ENCODE results near the gene EBP. TPM values are rescaled to one million over a fixed set of nuclear protein-coding genes. Genes with fewer than 3 reads are reported as not detected.

Gene EBP
- total RNA-seq = 38.6 TPM
- long read RNA-seq, transcript EBP-205 (5 exons, 1,775 nt) = major isoform, 19 of 25 reads
- long read RNA-seq, partial matches to known transcripts = 0 of 25 reads
- long read RNA-seq, other reads (novel, unspliced or antisense) = 1 of 25 reads

DNA sequence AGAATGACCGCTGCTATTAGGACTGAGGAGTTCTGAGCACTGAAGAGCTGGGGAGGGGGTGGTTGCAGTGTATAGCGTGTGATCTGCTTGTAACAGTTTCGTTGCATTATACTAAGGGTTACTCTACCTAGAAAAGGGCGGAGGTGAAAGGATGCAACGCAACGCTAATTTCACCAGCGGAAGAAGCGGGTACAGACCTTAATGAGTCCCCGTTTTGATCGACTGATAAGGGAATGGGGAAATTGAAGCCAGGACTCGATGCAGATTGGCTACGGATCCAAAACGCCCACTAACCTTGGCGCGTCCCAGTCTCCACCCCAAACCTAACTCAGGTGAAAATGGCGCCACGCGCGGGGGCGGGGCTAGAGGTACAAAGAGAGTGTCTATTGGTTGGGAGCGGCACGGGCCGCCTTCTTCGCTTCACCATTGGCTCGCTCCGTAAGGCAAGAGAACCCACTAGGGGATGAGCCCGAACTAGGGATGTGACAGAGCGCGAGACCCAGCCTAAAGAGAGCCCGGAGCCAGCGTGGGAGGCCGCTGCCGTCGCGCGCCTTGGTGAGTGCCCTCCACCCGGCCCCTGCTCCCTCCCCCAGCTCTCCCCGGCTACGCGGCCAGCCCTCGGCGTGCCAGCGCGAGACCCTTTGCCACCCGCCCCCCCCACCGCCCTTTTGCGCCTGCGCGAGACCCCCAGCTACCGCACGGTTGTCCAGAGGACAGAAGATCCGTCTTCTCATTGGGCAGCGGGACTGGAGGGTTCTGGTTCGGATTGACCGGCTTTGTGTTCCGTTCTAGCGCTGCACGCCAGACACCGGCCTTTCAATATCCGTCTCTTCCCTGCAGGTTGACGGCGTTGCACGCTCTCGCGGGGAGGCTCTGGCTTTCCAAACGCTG is at the start of gene EBP:
Gene EBP, plus strand, starts transcription at position 456 of the 891 bp plus-strand sequence. CDS start 1,964 bp downstream, outside the sequence.
- intact Hi-C loops (cut with DNase I) = no loop called here
- DNase-seq (ENCODE audit: low spot score) = peak; percentile 93

DNA sequence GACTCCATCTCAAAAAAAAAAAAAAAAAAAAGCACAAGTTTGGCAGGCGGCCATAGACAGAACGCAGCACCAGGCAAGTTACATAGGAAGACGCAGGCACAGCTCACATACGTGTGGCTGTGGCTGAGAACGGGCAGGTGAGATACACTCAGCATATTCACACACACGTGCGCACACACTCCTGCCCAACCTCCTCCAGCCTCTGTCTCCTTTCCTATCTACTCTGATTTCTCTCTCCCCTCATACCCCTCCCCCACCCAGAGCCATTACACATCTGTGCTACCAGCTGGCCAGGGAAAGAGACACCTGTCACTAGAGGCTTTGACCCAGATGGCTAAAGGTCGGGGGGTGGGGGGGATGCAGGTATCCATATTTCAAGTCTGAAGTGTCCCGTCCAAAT is 49.4 kb upstream of the EBP start:
- DNase-seq (ENCODE audit: low spot score) = no peak
- intact Hi-C loops (cut with DNase I) = loop anchor here (10.0 kb wide), 2 partner anchors 387 to 637 kb away; partner anchors contain the start of gene ZNF81

DNA sequence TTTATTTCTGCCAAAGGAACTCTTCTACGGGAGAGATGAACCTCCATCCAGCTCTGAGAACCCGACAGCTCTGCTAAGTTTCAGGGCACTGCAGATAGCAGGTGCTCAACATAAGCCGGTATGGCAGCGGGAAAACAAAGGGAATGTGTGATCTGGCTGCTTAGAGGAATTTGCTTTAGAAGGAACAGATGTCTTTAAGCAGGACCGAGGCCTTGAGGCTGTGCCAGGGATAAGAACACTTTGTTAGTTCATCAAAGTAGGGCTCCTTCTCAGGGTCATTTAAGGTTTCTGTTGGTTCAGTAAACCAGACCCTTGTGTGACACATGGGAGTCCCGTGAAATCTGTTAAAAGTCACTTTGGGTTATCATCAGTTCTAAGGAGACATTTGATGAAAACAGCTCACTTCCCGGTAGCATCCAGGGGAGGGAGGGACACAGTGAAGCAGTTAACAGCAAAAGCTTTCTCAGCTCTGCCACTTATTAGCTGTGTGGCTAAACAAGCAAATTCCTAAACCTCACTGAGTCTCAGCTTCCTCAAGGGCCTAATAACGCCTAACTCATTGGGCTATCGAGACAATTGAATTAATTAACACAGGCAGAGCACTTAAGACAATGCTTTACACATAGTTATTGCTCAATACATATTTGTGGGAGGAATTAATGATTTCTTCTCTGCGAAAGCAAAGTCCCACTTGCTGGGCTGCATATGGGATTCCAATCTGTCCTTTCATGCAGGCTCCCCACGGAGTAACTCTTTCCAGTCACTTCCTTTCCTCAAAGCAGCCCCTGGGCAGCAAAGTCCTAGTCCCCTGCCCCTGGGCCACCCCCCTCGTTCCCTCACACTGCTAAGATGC is 48.5 kb upstream of the EBP start:
- DNase-seq (ENCODE audit: low spot score) = no peak
- intact Hi-C loops (cut with DNase I) = loop anchor here (10.0 kb wide), 2 partner anchors 388 to 638 kb away; partner anchors contain the start of gene ZNF81

DNA sequence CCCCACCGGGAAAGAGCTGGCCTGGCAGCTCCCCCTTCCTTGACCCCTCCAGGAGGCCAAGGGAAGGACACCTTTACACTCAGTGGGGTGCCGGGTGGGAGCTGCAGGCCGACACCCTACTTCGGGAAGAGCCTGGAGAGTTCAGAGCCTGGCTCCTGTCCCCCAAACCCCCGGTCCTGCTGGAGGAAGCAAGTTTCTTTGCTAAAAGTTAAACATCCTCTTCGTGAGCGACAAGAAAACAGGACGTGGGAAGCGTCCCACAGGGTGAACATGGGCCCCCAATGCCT is 48.0 kb upstream of the EBP start:
- DNase-seq (ENCODE audit: low spot score) = no peak
- intact Hi-C loops (cut with DNase I) = loop anchor here (10.0 kb wide), 2 partner anchors 389 to 639 kb away; partner anchors contain the start of gene ZNF81

DNA sequence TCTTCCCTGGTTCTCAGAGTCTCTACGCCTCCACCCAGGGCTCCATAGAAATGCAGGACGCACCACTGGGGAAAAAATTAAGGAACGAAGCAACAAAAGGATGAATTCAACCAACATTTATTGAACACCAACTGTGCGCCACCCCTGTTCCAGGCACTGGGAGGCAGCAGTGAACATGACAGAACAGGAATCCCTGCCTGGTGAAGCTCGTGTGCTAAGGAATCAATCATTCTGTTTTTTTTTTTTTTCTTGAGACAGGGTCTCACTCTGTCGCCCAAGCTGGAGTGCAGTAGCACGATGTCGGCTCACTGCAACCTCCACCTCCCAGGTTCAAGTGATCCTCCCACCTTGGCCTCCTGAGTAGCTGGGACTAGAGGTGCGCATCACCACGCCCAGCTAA is 47.5 kb upstream of the EBP start:
- no peak for DNase-seq (ENCODE audit: low spot score)
- intact Hi-C loops (cut with DNase I) = loop anchor here (10.0 kb wide), 2 partner anchors 389 to 639 kb away; partner anchors contain the start of gene ZNF81

DNA sequence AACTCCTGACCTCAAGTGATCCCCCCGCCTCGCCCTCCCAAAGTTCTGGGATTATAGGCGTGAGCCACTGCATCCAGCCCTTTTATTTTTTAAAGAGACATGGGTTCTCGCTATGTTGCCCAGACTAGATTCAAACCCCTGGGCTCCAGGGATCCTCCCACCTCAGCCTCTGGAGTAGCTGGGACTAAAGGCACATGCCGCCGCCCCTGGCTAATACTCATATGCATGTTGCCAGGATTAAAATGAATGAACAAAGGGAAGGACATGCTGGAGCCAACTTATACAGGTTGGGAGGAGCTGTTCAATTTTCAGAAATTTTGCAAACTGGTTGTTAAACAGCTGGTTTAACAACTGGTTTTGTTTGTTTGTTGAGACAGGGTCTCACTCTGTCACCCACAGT is 47.0 kb upstream of the EBP start:
- DNase-seq (ENCODE audit: low spot score) = no peak
- intact Hi-C loops (cut with DNase I) = loop anchor here (10.0 kb wide), 2 partner anchors 390 to 640 kb away; partner anchors contain the start of gene ZNF81

DNA sequence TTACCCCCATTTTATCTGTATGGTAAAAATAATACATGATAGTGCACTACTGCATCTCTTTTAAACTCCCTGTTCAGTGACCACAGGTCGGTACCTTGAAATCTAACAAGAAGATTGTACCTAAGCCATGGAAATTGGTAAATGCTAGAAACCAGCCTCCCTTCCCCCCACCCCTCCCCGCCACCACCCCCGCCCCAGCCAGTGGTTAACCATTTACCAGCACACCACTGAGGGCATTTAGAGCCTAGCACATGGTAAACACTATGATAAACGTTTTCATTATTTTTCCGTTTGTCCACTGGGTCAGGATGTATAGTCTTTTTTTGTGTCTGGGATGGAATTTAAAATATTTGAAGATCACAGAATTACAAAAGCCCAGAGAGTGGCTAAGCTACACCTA is 46.3 kb upstream of the EBP start:
- intact Hi-C loops (cut with DNase I) = loop anchor here (10.0 kb wide), 2 partner anchors 390 to 640 kb away; partner anchors contain the start of gene ZNF81
- DNase-seq (ENCODE audit: low spot score) = no peak

DNA sequence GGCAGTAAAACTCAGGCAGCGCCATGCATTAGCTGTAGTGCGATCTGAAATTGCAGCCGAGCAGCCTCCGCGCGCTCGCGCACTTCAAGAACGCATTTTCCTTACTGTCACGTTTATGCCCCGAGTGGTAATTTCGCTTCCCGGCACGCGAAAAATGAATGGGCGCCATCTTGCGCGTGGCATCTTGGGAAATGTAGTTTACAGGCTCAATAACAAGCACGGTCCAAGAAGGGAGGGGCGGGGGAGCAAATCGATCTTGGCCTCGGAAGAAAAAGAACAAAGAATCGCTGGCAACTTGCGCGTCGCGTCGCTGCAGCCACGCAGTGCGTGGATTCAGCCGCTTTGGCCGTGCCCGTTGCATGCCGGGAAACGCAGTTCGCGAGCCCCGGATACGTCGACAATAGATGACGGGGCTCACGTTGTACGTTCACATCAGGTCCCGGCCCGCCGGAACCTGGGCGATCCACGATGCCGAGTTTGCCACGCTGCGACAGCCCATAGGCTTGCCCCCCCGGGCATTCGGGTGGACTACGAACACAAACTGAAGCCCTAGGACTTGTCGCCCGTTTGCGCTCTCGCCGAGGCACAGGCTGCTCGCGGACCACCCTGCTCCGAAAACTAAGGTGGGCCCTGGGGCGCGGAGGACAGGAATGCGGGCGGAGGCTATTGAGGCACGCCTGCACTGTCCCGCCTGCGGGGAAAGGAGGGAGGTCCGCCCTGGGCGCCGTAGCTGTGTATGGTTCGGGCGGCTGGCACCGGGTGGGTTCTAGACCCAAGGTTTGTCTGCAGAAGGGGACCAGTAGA is 45.6 kb upstream of the EBP start, which contains the start of gene FTSJ1:
Gene FTSJ1, plus strand, starts transcription at position 426 of the 804 bp plus-strand sequence. CDS start 1,849 bp downstream, outside the sequence.
- DNase-seq (ENCODE audit: low spot score) = peak; percentile 90
- intact Hi-C loops (cut with DNase I) = loop anchor here (10.0 kb wide), 2 partner anchors 391 to 641 kb away; partner anchors contain the start of gene ZNF81

DNA sequence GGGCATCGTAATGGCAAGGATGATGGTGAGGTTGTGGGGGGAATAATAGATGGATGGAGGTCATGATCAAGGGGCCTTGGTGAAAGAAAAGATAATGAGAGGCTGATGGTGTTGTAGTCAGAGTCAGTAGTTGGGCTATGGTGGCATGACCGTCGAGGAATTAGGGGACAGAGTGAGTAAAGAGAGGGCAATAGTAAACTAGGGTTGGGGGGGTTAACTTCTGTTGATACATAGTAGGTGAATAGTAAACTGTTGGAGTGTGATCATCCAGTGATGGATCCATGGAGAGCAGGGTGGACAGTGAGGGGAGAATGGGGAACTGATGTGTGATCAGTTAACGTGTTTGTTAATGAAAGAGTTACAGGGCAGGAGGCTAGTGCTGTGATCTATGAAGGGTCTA is 44.7 kb upstream of the EBP start:
- intact Hi-C loops (cut with DNase I) = loop anchor here (10.0 kb wide), 2 partner anchors 392 to 642 kb away; partner anchors contain the start of gene ZNF81

DNA sequence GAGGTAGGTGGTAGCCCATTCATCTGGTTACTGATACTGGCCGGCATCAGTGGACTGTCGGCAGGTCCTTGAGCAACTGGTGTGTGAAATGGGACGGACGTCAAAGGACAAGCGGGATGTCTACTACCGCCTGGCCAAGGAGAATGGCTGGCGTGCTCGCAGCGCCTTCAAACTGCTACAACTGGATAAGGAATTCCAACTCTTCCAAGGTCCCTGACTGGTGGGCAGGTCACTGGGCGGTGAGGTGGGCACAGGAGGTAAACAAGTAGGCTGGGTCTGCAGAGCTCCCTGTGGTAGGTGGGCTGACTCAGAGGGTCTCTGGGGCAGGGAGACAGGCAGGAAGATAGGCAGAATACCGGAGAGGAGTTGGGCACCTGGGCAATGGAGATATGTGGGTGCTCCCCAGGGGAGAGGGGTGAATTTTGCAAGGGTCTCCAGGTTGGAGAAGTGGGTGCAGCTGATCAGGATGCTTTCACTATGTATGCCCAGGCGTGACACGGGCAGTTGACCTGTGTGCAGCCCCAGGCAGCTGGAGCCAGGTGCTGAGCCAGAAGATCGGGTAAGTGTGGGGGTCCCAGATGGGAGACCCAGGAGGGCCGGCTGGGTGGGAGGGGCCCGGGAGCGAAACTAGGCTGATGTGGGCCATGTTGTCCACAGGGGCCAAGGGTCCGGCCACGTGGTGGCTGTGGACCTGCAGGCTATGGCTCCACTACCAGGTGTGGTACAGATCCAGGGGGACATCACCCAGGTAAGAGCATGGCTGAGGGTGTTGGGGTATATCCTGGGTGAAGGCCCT is 43.5 kb upstream of the EBP start:
- no peak for DNase-seq (ENCODE audit: low spot score)
- intact Hi-C loops (cut with DNase I) = loop anchor here (10.0 kb wide), 2 partner anchors 393 to 643 kb away; partner anchors contain the start of gene ZNF81

More for the DNA sequence above, 44.7 kb upstream of the EBP start:
- DNase-seq (ENCODE audit: low spot score) = no peak

DNA sequence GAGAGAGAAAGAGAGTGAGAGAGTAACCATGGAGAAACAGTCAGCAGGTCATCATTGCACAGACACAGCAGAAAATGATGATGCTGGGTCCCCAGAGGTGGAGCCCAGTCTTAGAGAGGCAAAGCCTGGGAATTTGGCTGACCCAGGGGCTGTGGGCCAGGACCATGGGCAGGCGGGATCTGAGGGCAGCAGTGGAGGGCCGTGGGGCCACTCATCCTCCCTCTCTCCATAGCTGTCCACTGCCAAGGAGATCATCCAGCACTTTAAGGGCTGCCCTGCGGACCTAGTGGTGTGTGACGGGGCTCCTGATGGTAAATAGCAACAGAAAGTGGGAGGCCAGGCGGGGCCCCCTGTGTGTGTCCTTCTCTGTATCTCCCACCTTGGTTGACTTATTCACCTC is 42.8 kb upstream of the EBP start:
- no peak for DNase-seq (ENCODE audit: low spot score)
- intact Hi-C loops (cut with DNase I) = loop anchor here (10.0 kb wide), 2 partner anchors 394 to 644 kb away; partner anchors contain the start of gene ZNF81

DNA sequence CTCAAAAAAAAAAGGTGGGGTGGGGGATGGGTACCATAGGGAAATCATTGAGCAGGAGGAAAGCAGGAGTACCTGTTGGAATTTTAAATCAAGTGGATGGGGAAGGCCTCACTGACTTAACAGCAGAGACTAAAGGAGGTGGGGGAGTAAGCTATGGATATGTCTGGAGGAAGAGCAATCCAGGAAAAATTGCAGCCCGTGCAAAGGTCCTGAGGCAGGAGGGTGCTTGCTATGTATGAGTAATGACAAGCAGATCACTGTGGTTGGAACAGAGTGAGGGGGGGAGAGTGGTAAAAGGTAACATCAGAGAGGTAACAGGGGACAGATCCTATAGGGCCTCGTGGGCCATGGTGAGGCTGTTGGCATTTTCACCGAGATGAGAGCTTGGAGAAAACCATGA is 41.5 kb upstream of the EBP start:
- DNase-seq (ENCODE audit: low spot score) = no peak
- intact Hi-C loops (cut with DNase I) = no loop called here

DNA sequence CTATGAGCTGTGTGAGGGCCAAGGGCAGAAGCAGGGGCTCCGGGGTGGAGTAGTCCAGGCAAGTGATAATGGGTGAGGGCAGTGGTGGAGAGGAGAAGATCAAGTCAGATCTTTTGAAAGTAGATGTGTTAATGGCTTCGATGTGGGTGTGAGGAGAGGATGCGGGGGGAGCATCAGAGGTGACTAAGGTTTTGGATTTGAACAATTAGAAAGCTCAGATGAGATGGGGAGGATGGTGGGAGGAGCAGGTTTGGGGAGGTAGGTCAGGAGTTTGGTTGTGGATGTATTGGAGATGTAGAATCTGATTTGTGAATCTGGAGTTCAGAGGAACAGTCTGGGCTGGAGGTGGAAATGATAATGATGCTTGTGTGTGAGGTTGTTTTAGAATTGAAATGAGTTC is 41.0 kb upstream of the EBP start:
- intact Hi-C loops (cut with DNase I) = no loop called here
- DNase-seq (ENCODE audit: low spot score) = no peak

DNA sequence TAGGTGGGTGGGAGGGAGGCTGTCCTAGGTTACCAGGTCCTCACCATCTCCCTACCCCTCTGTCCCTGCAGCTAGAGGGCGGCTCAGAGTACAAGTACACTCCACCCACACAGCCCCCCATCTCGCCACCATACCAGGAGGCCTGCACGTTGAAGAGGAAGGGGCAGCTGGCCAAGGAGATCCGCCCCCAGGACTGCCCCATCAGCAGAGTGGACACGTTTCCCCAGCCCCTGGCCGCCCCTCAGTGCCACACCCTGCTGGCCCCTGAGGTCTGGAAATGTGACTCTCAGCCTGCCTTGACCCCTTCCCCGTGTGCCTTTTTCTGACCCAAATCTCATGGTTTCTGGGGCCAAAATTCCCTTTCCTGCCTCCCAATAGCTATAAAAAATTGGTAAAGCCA is 39.1 kb upstream of the EBP start:
- DNase-seq (ENCODE audit: low spot score) = no peak
- intact Hi-C loops (cut with DNase I) = no loop called here

DNA sequence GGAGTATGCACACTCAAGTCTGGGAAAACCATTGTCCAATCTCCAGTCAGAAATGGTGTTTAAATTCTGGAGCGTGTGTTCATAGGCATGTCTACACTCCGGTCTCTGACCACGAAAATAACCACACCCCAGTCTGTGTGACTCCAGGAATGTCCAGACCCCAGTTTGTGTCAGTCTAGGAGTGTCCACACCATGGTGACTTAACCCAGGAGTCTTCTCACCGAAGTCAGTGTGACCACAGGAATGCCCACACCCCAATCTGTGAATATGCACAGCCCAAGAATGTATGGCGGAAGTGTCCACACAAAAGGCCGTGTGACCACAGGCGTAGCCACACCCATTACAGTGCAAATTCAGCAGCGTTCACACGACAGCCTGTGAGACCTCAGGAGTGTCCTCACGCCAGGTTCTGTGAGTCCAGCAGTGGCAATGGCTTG is 34.2 kb upstream of the EBP start:
- no peak for DNase-seq (ENCODE audit: low spot score)
- intact Hi-C loops (cut with DNase I) = no loop called here

DNA sequence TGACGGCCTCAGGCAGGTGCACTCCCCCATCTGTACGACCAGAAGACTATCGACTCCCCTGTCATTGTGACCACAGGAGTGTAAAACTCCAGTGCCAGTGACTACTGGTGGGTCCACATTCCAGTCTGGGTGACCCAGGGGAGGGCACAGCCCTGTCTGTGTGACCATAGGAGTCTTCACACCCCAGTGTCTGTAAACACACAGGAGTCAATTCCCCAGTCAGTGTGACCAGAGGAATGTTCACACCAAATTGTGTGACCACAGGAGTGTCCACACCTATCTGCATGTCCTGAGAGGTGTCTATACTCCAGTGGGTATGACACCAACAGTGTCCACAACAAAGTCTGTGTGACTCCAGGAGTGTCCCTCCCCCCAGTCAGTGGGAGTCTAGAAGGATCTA is 33.6 kb upstream of the EBP start:
- intact Hi-C loops (cut with DNase I) = no loop called here
- DNase-seq (ENCODE audit: low spot score) = no peak

DNA sequence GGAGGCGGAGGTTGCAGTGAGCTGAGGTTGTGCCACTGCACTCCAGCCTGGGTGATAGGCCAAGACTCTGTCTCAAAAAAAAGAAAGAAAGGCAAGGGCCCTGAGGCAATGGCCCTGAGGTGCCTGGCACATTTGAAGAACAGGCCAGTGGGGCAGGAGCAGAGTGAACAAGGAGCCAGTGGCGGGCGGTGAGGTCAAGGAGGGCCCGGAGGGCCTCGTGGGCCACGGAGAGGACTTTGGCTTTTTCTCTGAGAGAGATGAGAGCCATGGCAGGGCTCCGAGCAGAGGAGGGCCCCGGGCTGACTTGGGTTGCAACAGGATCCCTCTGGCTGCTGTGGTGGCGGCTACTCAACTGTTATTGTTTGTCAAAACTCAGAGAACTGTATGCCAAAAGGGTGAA is 32.3 kb upstream of the EBP start:
- DNase-seq (ENCODE audit: low spot score) = no peak
- intact Hi-C loops (cut with DNase I) = no loop called here

DNA sequence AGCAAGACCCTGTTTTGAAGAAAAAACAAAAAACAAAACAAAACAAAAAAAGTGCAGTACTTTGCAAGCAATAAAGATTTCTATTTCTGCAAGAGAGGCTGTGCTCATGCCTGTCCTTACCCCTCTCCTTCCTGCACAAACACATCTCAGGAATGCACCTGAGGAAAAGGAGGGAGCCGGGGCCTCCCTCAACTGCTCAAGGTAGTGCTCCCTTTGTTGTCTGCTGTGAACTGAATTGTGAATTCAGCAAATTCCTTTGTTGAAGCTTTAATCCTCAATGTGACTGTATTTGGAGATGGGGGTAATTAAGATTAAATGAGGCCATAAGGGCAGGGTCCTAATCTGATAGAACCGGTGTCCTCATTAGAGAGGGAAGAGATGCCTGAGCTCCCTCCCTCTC is 31.7 kb upstream of the EBP start:
- intact Hi-C loops (cut with DNase I) = no loop called here

More for the DNA sequence above, 31.7 kb upstream of the EBP start:
- no peak for DNase-seq (ENCODE audit: low spot score)
